ENCODE results near the gene ARHGEF12. TPM values are rescaled to one million over a fixed set of nuclear protein-coding genes. Genes with fewer than 3 reads are reported as not detected.
"Not testable (repeated sequence)": the region's sequence is repeated elsewhere in the genome, so short reads cannot be mapped to it uniquely, and the experiment has no call there.

Gene ARHGEF12
- total and polyA plus RNA-seq, 2 experiments from 2014 or later = 9.0 to 38.9 TPM

DNA sequence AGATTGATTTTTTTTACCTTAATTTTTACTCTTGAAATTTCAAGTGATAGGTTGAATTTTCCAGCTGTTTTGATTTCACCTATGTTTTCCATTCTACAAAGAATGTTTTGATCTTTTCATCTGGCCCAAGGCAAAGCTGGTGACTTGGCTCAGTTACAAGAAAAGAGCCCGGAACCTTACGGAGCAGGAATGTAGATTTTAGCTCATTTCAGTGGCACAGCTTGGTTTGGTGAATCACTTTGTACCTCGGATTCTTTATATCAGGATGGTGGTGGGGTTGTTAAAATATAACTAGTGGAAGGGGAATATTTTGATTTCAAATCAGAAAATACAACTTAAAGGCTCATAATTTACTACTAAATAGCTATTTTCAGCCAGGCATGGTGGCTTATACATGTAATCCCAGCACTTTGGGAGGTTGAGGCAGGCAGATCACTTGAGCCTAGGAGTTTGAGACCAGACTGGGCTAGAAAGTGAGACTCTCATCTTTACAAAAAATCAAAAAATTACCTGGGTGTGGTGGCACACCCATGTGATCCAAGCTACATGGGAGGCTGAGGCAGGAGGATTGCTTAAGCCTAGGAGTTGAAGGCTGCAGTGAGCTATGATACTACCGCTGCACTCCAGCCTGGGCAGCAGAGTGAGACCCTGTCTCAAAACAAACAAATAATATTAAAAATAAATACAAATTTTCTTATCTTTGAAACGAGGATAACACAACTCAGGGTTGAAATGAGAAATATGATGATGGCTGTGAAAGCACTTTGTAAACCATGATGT, 166.0 kb downstream of the ARHGEF12 start (continued):
- TF ChIP-seq NANOG (IDR thresholded peaks at IDR 0.05; ENCODE audit: borderline replicate concordance) (no peak), ZNF114 (CRISPR knock-in tag; IDR thresholded peaks at IDR 0.05) (no peak), JUNB (IDR thresholded peaks at IDR 0.05; ENCODE audit: unreplicated experiment) (no peak), ZNF331 (CRISPR knock-in tag; IDR thresholded peaks at IDR 0.05; ENCODE audit: low read depth) (no peak), EZH2 (IDR thresholded peaks at IDR 0.05; ENCODE audit: low read depth, unreplicated experiment) (no peak), EZH2phosphoT487 (IDR thresholded peaks at IDR 0.05; ENCODE audit: unreplicated experiment) (no peak)
- TF ChIP-seq, protein P1, sequence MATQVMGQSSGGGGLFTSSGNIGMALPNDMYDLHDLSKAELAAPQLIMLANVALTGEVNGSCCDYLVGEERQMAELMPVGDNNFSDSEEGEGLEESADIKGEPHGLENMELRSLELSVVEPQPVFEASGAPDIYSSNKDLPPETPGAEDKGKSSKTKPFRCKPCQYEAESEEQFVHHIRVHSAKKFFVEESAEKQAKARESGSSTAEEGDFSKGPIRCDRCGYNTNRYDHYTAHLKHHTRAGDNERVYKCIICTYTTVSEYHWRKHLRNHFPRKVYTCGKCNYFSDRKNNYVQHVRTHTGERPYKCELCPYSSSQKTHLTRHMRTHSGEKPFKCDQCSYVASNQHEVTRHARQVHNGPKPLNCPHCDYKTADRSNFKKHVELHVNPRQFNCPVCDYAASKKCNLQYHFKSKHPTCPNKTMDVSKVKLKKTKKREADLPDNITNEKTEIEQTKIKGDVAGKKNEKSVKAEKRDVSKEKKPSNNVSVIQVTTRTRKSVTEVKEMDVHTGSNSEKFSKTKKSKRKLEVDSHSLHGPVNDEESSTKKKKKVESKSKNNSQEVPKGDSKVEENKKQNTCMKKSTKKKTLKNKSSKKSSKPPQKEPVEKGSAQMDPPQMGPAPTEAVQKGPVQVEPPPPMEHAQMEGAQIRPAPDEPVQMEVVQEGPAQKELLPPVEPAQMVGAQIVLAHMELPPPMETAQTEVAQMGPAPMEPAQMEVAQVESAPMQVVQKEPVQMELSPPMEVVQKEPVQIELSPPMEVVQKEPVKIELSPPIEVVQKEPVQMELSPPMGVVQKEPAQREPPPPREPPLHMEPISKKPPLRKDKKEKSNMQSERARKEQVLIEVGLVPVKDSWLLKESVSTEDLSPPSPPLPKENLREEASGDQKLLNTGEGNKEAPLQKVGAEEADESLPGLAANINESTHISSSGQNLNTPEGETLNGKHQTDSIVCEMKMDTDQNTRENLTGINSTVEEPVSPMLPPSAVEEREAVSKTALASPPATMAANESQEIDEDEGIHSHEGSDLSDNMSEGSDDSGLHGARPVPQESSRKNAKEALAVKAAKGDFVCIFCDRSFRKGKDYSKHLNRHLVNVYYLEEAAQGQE (IDR thresholded peaks at IDR 0.05; ENCODE audit: unreplicated experiment) = no peak
- TF ChIP-seq, protein P2, sequence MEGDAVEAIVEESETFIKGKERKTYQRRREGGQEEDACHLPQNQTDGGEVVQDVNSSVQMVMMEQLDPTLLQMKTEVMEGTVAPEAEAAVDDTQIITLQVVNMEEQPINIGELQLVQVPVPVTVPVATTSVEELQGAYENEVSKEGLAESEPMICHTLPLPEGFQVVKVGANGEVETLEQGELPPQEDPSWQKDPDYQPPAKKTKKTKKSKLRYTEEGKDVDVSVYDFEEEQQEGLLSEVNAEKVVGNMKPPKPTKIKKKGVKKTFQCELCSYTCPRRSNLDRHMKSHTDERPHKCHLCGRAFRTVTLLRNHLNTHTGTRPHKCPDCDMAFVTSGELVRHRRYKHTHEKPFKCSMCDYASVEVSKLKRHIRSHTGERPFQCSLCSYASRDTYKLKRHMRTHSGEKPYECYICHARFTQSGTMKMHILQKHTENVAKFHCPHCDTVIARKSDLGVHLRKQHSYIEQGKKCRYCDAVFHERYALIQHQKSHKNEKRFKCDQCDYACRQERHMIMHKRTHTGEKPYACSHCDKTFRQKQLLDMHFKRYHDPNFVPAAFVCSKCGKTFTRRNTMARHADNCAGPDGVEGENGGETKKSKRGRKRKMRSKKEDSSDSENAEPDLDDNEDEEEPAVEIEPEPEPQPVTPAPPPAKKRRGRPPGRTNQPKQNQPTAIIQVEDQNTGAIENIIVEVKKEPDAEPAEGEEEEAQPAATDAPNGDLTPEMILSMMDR (conservative IDR thresholded peaks at IDR 0.05; ENCODE audit: low read depth in 2 of 2) = no peak

DNA sequence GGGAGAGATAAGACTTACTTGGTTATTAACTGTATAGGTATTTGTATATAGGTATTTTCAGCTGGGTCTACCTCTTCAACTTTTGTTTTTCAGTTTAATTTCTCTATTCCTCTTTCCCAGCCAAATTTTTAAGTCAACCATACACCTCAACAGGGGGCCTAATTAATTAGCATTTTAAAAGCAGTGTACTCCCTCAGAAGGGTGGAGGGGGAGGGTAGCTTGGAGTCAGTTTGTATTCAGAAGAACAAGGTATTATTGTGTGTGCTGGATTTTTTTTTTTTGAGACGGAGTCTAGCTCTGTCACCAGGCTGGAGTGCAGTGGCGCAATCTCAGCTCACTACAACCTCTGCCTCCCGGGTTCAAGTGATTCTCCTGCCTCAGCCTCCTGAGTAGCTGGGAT, 167.3 kb downstream of the ARHGEF12 start:
- H2AFZ ChIP-seq; DNase-seq (ENCODE audit: low spot score): not testable (repeated sequence)
- H3K4me1 Mint-ChIP-seq = peaks cover 46% of the 10 kb centered on the region

More for the DNA sequence above, 167.3 kb downstream of the ARHGEF12 start:
- not testable (repeated sequence) for H3K27me3 ChIP-seq (ENCODE audit: insufficient read depth); H3K79me2 ChIP-seq (replicated peaks; ENCODE audit: insufficient read depth); H3K9me3 Mint-ChIP-seq; H3K27ac Mint-ChIP-seq; H4K20me1 ChIP-seq (replicated peaks; ENCODE audit: insufficient read depth); H3K36me3 Mint-ChIP-seq (ENCODE audit: low read depth); H3K27ac ChIP-seq (ENCODE audit: low read depth); H3F3A ChIP-seq (replicated peaks; ENCODE audit: low read depth); H3K9me2 ChIP-seq (ENCODE audit: insufficient read depth); H3K36me3 ChIP-seq (ENCODE audit: insufficient read depth)
- peak overlapping the region; percentile 48; the same call in 2 of the 3 replicates for H3K4me3 Mint-ChIP-seq
- ATAC-seq = peak; percentile 36
- Histone ChIP-seq H3K4me2 (peak overlapping the region; percentile 57), H3K4me3 (peak overlapping the region; percentile 7), H3K4me1 (ENCODE audit: insufficient read depth) (peaks cover 44% of the 10 kb centered on the region)
- H3K27me3 Mint-ChIP-seq (ENCODE audit: insufficient read depth, low read depth, poor library complexity) = peaks cover 14% of the 10 kb centered on the region
